WTC11 (cell line): ENCODE results near the gene GALNT16. TPM values are rescaled to one million over a fixed set of nuclear protein-coding genes. Genes with fewer than 3 reads are reported as not detected.

ENCODE experiments used
- ATAC-seq: fragments of 200-7000 bp; cut with Tn5 transposase; 2 replicates; pipeline ENCODE4 v1.10.0; 2021; ENCODE audit warnings: mild to moderate bottlenecking, moderate library complexity
- CTCF ChIA-PET: fragments of 300-600 bp; sonication (Branson Sonifier 250); formaldehyde crosslinking; loops from one replicate; lab custom pipeline; 2021; ENCODE audit warnings: antibody characterized with exemption; lab: Charles Lee
- POLR2A ChIA-PET: fragments of 350-600 bp; sonication (Branson Sonifier 250); formaldehyde crosslinking; loops from one replicate; lab custom pipeline; 2021; ENCODE audit warnings: antibody characterized with exemption; lab: Charles Lee
- DNase-seq: peaks from one replicate; pipeline ENCODE4 v3.0.0; 2021; ENCODE audit warnings: low spot score
- H3K27ac Mint-ChIP-seq: 2 replicates; pipeline ENCODE4 v1.8.0; 2021; ENCODE audit warnings: mixed read lengths
- H3K27me3 Mint-ChIP-seq: 2 replicates; pipeline ENCODE4 v1.8.0; 2021; ENCODE audit warnings: low read depth, mild to moderate bottlenecking, moderate library complexity, mixed read lengths
- H3K36me3 Mint-ChIP-seq: 2 replicates; pipeline ENCODE4 v1.8.0; 2021; ENCODE audit warnings: mixed read lengths
- H3K4me1 Mint-ChIP-seq: 2 replicates; pipeline ENCODE4 v1.8.0; 2022; ENCODE audit warnings: mixed read lengths
- H3K4me3 Mint-ChIP-seq: 2 replicates; pipeline ENCODE4 v1.8.0; 2021; ENCODE audit warnings: mild to moderate bottlenecking, moderate library complexity, mixed read lengths
- H3K9me3 Mint-ChIP-seq: 2 replicates; pipeline ENCODE4 v1.8.0; 2021; ENCODE audit warnings: mixed read lengths
- ATF1 ChIP-seq: sonication (generic); formaldehyde crosslinking; IDR thresholded peaks from 2 replicates; pipeline ENCODE4 v1.8.1; 2023; ENCODE audit warnings: mild to moderate bottlenecking, moderate library complexity, missing genetic modification reagents
- CTCF ChIP-seq: fragments of 200-600 bp; IDR thresholded peaks from 2 replicates; pipeline ENCODE4 v1.8.0; 2022; ENCODE audit warnings: antibody characterized with exemption
- E2F1 ChIP-seq: sonication (generic); formaldehyde crosslinking; IDR thresholded peaks from 2 replicates; pipeline ENCODE4 v1.8.0; 2022; ENCODE audit warnings: mild to moderate bottlenecking, missing genetic modification reagents
- ESRRA ChIP-seq: sonication (generic); formaldehyde crosslinking; IDR thresholded peaks from 2 replicates; pipeline ENCODE4 v1.8.1; 2022; ENCODE audit warnings: mild to moderate bottlenecking, missing genetic modification reagents, borderline replicate concordance
- FOXP1 ChIP-seq: sonication (generic); formaldehyde crosslinking; IDR thresholded peaks from 2 replicates; pipeline ENCODE4 v1.8.0; 2022; ENCODE audit warnings: missing genetic modification reagents, mild to moderate bottlenecking, moderate library complexity, borderline replicate concordance
- GTF2I ChIP-seq: fragments of 250-450 bp; sonication (Bioruptor Pico); conservative IDR thresholded peaks from 2 replicates; pipeline ENCODE4 v1.4.0; 2021; ENCODE audit warnings: mild to moderate bottlenecking
- MYBL2 ChIP-seq: sonication (generic); formaldehyde crosslinking; IDR thresholded peaks from 2 replicates; pipeline ENCODE4 v1.8.1; 2023; ENCODE audit warnings: mild to moderate bottlenecking, moderate library complexity, missing genetic modification reagents
- NFATC4 ChIP-seq: fragments of 250-450 bp; sonication (Bioruptor Pico); IDR thresholded peaks from 2 replicates; pipeline ENCODE4 v1.9.0; 2021; ENCODE audit warnings: mild to moderate bottlenecking
- PRRX2 ChIP-seq: fragments of 250-450 bp; sonication (Bioruptor Pico); IDR thresholded peaks from 2 replicates; pipeline ENCODE4 v1.8.0; 2021; ENCODE audit warnings: mild to moderate bottlenecking
- ZMAT4 ChIP-seq: fragments of 250-450 bp; sonication (Bioruptor Pico); IDR thresholded peaks from 2 replicates; pipeline ENCODE4 v1.9.0; 2021; ENCODE audit warnings: mild to moderate bottlenecking
- ZNF121 ChIP-seq: sonication (generic); formaldehyde crosslinking; IDR thresholded peaks from 2 replicates; pipeline ENCODE4 v1.8.0; 2023; ENCODE audit warnings: missing genetic modification reagents
- ZNF512 ChIP-seq: sonication (generic); formaldehyde crosslinking; IDR thresholded peaks from 2 replicates; pipeline ENCODE4 v1.8.1; 2022; ENCODE audit warnings: missing genetic modification reagents, borderline replicate concordance
- ZNF671 ChIP-seq: fragments of 250-450 bp; sonication (Bioruptor Pico); IDR thresholded peaks from 2 replicates; pipeline ENCODE4 v1.8.0; 2021; ENCODE audit warnings: mild to moderate bottlenecking
- total RNA-seq: library from RNA; stranded (reverse); gene quantifications from 3 replicates; pipeline ENCODE4 v1.2.3, GENCODE V29; 2021
- TF ChIP-seq, protein P1 (sequence below): sonication (generic); formaldehyde crosslinking; conservative IDR thresholded peaks from 2 replicates; pipeline ENCODE4 v1.8.1; 2023; ENCODE audit warnings: mild to moderate bottlenecking, low read depth, missing genetic modification reagents, moderate library complexity
- TF ChIP-seq, protein P2 (sequence below): fragments of 250-450 bp; sonication (Bioruptor Pico); IDR thresholded peaks from 2 replicates; pipeline ENCODE4 v2.1.2; 2022; ENCODE audit warnings: mild to moderate bottlenecking, moderate library complexity
- TF ChIP-seq, protein P3 (sequence below): fragments of 250-450 bp; sonication (Bioruptor Pico); conservative IDR thresholded peaks from 2 replicates; pipeline ENCODE4 v1.9.0; 2021; ENCODE audit warnings: mild to moderate bottlenecking

GALNT16 gene
- total RNA-seq, 1 experiment from 2014 or later = 4.5 TPM

DNA sequence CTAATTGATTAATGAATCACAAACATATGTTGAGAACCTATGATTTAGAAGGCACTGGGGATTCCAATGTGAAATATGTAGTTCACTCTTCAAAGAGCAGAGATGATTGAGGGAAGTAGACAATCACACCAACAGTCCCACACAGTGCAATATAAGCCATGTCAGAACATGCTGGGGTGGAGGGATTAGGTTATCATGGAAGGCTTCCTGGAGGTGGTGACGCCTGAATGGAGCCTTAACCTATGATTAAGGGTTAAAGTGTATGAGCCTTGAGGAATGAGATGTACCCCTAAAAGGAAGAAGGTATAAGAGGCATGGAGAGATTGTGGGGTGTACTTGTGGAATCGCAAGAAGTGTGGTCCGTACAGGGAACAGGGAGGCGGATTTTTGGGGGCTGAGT, 106.8 kb downstream of the GALNT16 start (continued):
- TF ChIP-seq CTCF = no peak

GRCh38 chr14:69368381-69368780, 108.4 kb downstream of the GALNT16 start:
- H3K27ac Mint-ChIP-seq = no peak overlapping the region
- ChIA-PET CTCF (interaction anchor here (1.2 to 2.0 kb wide), 3 partner anchors 22 to 261 kb away, joined by 3 to 8 read pairs (median 6); no protein-coding TSS in a partner anchor), POLR2A (no interaction called here)
- ATAC-seq = no peak
- no peaks in the 10 kb centered on the region for H3K9me3 Mint-ChIP-seq
- no peaks in the 10 kb centered on the region for H3K27me3 Mint-ChIP-seq
- no peak for TF ChIP-seq E2F1 (CRISPR knock-in tag)
- no peak for TF ChIP-seq CTCF
- TF ChIP-seq ZNF671 (CRISPR knock-in tag) = no peak
- TF ChIP-seq, protein P1, sequence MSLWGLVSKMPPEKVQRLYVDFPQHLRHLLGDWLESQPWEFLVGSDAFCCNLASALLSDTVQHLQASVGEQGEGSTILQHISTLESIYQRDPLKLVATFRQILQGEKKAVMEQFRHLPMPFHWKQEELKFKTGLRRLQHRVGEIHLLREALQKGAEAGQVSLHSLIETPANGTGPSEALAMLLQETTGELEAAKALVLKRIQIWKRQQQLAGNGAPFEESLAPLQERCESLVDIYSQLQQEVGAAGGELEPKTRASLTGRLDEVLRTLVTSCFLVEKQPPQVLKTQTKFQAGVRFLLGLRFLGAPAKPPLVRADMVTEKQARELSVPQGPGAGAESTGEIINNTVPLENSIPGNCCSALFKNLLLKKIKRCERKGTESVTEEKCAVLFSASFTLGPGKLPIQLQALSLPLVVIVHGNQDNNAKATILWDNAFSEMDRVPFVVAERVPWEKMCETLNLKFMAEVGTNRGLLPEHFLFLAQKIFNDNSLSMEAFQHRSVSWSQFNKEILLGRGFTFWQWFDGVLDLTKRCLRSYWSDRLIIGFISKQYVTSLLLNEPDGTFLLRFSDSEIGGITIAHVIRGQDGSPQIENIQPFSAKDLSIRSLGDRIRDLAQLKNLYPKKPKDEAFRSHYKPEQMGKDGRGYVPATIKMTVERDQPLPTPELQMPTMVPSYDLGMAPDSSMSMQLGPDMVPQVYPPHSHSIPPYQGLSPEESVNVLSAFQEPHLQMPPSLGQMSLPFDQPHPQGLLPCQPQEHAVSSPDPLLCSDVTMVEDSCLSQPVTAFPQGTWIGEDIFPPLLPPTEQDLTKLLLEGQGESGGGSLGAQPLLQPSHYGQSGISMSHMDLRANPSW (CRISPR knock-in tag) = no peak
- TF ChIP-seq NFATC4 = no peak
- TF ChIP-seq, protein P2, sequence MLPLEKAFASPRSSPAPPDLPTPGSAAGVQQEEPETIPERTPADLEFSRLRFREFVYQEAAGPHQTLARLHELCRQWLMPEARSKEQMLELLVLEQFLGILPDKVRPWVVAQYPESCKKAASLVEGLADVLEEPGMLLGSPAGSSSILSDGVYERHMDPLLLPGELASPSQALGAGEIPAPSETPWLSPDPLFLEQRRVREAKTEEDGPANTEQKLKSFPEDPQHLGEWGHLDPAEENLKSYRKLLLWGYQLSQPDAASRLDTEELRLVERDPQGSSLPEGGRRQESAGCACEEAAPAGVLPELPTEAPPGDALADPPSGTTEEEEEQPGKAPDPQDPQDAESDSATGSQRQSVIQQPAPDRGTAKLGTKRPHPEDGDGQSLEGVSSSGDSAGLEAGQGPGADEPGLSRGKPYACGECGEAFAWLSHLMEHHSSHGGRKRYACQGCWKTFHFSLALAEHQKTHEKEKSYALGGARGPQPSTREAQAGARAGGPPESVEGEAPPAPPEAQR (CRISPR knock-in tag) = no peak
- TF ChIP-seq GTF2I (CRISPR knock-in tag) = no peak
- no peak for TF ChIP-seq PRRX2
- TF ChIP-seq ZMAT4 (CRISPR knock-in tag) = no peak
- TF ChIP-seq ESRRA (CRISPR knock-in tag) = no peak
- TF ChIP-seq ATF1 (CRISPR knock-in tag) = no peak
- no peak for TF ChIP-seq ZNF121 (CRISPR knock-in tag)
- no peaks in the 10 kb centered on the region for H3K4me1 Mint-ChIP-seq
- H3K4me3 Mint-ChIP-seq = no peak overlapping the region
- DNase-seq = no peak
- H3K36me3 Mint-ChIP-seq = peaks cover 4% of the 10 kb centered on the region

DNA sequence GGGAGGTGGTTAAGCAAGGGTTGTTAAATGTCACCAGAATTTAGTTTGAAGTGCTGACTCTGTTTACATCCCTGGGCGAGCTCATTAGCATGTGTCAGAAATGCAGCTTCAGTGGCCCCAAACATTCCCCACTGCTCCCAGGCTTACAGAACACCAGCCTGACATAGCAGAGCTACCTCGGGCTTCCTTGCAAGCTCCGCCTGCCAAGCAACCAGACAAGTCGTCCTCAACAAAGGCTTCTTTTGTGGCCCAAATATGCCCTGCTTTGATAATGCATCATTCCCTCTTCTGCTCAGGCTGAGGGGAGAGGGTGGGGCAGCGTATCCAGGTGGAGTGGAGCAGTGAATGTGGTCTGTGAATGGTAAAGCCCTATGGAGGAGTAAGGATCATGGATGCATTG, 110.1 kb downstream of the GALNT16 start:
- ATAC-seq (peak; percentile 34), DNase-seq (no peak)
- CTCF ChIA-PET = interaction anchor here (0.8 to 2.2 kb wide), 4 partner anchors 23 to 127 kb away, joined by 3 to 7 read pairs (median 4); partner anchors contain the start of genes ERH, GALNT16 and SLC39A9
- POLR2A ChIA-PET = no interaction called here
- Mint-ChIP-seq H3K27ac (no peak overlapping the region), H3K4me1 (no peaks in the 10 kb centered on the region), H3K4me3 (no peak overlapping the region), H3K27me3 (no peaks in the 10 kb centered on the region), H3K9me3 (no peaks in the 10 kb centered on the region), H3K36me3 (peaks cover 8% of the 10 kb centered on the region)
- TF ChIP-seq, protein P3, sequence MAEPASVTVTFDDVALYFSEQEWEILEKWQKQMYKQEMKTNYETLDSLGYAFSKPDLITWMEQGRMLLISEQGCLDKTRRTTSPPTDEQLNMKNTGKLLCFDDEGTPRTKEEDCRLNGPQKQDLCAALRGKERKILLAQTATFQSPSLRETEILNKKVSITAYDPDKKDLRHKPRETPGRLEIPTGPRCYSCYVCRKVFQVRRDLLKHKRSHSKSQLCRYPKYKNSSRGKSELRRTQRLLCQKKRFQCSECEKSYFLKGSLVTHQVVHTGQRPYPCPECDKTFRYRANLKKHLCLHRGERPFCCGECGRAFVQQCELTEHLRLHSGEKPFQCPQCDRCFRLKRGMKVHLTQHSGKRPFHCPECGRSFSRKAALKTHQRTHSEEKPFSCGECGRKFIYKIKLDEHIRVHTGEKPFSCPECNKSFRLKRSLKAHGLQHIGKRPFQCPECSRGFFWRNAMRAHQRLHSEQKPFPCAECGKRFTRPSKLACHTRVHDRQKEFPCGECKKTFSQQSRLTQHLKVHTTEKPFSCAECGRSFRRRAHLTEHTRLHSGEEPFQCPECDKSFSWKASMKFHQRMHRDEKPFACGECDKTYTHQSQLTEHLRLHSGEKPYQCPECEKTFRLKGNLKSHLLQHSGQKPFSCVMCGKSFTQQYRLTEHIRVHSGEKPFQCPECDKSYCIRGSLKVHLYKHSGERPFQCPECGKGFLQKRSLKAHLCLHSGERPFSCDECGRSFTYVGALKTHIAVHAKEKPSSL = no peak
- no peak for TF ChIP-seq ZNF512 (CRISPR knock-in tag)
- no peak for TF ChIP-seq FOXP1 (CRISPR knock-in tag)
- TF ChIP-seq MYBL2 (CRISPR knock-in tag) = no peak
- no peak for TF ChIP-seq ZNF671 (CRISPR knock-in tag)
